HFF-Myc (cell line): ENCODE measurements around the gene C1orf226.
"Not testable (repeated sequence)": the region's sequence is repeated elsewhere in the genome, so short reads cannot be mapped to it uniquely, and the experiment has no call there.

ENCODE experiments used
- DNase-seq: peaks from one replicate; pipeline ENCODE4 v3.0.0-alpha.2; 2011; ENCODE audit warnings: low read depth; ENCODE audit errors: extremely low read depth
- H3K4me3 ChIP-seq: replicated peaks from 2 replicates; pipeline ENCODE4 v1.5.1; 2011; ENCODE audit warnings: low read depth, mild to moderate bottlenecking, control low read depth, low read length
- TF ChIP-seq, protein P1 (sequence below): IDR thresholded peaks from 2 replicates; pipeline ENCODE4 v1.5.1; 2012; ENCODE audit warnings: mild to moderate bottlenecking, low read depth, low read length, control low read depth; ENCODE audit errors: missing control alignments

Gene C1orf226

GRCh38 chr1:162347281-162347680, 34.2 kb upstream of the C1orf226 start:
- no peak for DNase-seq
- no peak overlapping the region for H3K4me3 ChIP-seq
- TF ChIP-seq, protein P1, sequence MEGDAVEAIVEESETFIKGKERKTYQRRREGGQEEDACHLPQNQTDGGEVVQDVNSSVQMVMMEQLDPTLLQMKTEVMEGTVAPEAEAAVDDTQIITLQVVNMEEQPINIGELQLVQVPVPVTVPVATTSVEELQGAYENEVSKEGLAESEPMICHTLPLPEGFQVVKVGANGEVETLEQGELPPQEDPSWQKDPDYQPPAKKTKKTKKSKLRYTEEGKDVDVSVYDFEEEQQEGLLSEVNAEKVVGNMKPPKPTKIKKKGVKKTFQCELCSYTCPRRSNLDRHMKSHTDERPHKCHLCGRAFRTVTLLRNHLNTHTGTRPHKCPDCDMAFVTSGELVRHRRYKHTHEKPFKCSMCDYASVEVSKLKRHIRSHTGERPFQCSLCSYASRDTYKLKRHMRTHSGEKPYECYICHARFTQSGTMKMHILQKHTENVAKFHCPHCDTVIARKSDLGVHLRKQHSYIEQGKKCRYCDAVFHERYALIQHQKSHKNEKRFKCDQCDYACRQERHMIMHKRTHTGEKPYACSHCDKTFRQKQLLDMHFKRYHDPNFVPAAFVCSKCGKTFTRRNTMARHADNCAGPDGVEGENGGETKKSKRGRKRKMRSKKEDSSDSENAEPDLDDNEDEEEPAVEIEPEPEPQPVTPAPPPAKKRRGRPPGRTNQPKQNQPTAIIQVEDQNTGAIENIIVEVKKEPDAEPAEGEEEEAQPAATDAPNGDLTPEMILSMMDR, result no peak

GRCh38 chr1:162349635-162350330, 31.7 kb upstream of the C1orf226 start:
- TF ChIP-seq, protein P1, result no peak
- peak; percentile 72 for DNase-seq
- H3K4me3 ChIP-seq, result no peak overlapping the region

GRCh38 chr1:162351246-162351842, 30.2 kb upstream of the C1orf226 start:
- no peak for DNase-seq
- TF ChIP-seq, protein P1, result no peak
- H3K4me3 ChIP-seq, result no peak overlapping the region

GRCh38 chr1:162351874-162352273, 29.7 kb upstream of the C1orf226 start:
- H3K4me3 ChIP-seq, DNase-seq: not testable (repeated sequence)

- TF ChIP-seq, protein P1, result no peak
- no peak overlapping the region for H3K4me3 ChIP-seq
- no peak for DNase-seq
These were observed 28.4 kb upstream of the C1orf226 start for GRCh38 chr1:162353078-162353477.

DNA sequence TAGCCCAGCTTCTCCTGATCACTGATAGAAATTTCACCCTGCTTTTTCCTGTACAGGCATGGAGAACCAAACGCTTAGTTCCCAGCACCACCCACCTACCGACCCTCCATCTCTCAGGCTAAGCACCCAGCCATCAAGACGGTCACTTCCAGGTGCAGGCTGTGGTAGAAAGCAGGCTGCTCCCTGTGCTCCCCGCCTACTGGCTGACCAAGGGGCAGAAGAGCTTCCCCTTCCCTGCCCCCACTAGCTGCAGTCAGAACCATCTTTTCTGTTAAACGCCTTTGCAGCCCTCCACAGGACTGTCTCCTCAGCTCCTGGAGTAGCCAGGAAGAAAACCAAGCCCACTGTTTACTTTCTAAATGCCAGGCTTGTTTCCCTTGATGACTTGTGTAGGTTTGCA, 27.8 kb upstream of the C1orf226 start:
- TF ChIP-seq, protein P1, result no peak
- H3K4me3 ChIP-seq, result no peak overlapping the region
- no peak for DNase-seq

GRCh38 chr1:162357681-162358266, 23.8 kb upstream of the C1orf226 start:
- DNase-seq, result peak; percentile 15
- no peak overlapping the region for H3K4me3 ChIP-seq
- TF ChIP-seq, protein P1, result peak; percentile 58
